Stimulated activated CD4-positive, alpha-beta T cell treated with anti-CD3 and anti-CD28 coated beads, Interleukin-2, amount 100 ng/mL, for 24 hours (primary cell): ENCODE measurements around the gene RHBDD3.
"Not testable (repeated sequence)": the region's sequence is repeated elsewhere in the genome, so short reads cannot be mapped to it uniquely, and the experiment has no call there.

Experiments
- DNase-seq, 2 donors: peaks; one replicate each; pipeline ENCODE4 v3.0.0-alpha.2; 2020

The RHBDD3 gene

DNA sequence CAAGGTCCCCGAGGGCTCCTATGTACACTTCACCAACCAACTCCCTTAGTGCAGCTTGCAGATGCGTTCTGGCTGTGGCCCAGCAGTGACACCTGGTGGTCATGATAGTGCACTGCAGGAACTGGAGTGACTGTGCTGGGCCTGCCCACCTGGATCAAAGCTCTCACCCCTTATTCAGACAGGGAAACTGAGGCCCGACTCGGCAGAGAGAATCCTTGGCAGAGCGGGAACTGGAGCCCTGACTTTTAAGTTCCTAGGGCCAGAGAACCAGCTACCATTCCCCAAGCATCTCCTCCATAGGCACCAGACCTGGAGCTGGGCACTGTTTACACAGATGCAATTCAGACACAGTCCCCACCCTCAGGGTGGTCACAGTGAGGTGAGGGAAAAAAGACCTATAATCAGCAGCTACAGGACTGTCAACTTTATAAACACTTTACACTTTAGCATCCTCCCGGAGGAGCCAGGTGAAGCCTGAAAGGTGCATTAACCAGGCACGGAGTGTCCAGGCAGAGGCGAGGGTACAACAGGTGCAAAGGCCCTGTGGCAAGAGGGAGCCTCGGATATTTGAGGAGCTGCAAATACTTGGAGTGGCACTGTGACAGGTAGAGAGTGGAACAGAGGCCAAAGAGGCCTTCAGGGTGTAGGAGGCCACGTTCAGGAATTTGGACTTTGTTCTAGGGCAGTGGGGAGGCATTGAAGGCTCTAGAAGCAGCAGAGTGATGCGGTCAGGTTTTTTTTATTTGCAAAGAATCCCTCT, 22.0 kb downstream of the RHBDD3 start:
- DNase-seq, result peak; percentile 73 to 74

DNA sequence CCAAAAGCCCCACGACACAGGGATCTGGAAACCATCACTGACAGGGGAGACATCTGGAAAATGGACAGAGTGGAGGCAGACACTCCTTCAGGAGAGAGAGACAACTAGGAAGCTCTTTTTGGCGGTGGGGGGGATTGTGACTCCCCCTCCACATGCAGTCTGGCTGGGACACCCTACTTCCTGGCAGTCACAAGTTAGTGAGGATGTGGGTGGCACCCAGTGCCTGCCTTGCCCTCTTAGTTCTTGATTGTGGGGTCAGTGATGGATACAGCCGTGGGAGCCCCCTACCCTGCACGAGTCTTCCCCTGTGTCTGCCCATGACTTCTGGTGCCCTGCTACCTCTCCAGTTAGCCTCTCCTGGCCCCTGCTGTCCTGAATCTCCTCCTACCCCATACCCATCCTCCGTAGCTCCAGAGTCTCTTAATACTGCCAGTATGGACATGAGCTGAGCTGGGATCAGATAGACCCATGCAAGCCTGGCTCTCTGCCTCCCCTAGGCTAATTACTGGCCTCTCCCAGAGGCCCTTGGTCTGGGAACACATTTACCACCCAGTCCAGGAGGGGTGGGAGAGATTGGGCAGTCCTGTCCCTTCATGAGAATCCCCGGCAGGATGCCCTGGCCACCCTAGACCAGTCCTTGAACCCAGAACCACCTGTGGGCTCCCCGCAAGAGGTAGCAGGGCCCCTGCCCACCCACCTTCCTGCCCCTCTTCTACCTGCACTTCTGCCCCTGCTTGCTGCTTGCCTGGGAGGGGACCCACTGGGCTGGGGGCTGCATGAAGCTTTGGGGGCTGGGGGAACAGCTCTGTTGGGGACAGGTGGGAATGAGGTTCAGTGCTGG, 22.8 kb downstream of the RHBDD3 start:
- DNase-seq, result no peak

DNA sequence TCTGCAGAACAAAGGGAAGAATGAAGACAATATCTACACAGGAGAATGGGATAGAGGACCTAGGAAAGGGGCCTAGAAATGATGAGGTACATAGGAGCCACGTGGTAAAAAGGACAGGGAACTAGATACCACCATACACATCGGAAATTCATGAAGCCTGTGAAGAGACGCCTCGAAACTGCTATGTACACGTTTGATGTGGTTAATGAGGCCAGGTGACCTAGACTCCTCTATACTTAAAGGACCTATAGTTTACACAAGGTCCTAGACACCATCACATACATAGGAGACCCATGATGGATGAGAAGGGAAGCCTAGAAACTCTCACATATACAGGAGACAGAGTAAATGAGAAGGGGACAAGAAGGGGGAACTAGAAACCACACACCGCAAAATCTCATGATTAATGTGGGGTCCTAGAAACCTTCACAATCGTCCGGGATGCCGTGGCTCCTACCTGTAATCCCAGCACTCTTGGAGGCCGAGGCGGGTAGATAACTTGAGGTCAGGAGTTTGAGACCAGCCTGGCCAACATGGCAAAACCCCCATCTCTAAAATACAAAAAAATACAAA, 23.8 kb downstream of the RHBDD3 start:
- DNase-seq, result no peak

DNA sequence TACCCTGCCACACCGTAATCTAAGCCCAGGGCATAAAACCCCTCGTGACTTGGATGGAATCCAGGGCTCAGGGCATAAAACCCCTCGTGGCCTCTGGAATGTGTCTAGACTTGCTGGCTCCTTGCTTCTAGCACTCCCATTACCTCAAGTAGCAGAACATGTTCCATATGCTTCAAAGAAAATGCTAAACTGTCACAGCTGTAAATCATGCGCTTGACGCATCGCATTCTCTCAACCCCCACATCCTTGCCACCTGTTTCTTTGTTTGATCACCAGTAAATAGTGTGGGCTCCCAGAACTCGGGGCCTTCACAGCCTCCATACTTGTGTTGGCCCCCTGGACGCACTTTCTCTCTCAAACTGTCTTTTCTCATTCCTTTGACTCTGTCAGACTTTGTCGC, 27.3 kb downstream of the RHBDD3 start:
- not testable (repeated sequence) for DNase-seq

DNA sequence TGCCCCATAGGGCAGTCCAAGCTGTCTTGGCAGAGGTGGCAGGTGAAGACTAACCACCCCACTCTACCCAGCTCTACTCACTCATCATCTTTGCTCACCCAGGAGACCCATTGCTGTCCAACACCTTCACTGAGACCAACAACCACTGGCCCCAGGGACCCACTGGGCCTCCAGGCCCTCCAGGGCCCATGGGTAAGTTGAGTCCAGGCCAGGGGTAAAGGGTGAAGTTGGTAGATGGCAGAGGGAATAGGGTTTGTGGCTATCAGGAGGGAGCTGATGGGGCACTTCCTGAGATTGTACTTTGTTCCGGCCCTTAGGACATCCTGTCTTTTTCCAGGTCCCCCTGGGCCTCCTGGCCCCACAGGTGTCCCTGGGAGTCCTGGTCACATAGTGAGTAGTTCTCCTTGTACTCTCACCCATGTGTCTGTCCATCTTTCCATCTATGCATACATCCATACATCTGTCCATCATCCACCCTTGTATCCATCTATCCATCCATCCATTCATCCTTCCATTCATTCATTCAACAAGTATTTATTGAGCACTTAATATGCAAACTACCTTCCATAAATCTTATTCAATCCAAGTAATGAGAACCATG, 34.4 kb downstream of the RHBDD3 start:
- no peak for DNase-seq

DNA sequence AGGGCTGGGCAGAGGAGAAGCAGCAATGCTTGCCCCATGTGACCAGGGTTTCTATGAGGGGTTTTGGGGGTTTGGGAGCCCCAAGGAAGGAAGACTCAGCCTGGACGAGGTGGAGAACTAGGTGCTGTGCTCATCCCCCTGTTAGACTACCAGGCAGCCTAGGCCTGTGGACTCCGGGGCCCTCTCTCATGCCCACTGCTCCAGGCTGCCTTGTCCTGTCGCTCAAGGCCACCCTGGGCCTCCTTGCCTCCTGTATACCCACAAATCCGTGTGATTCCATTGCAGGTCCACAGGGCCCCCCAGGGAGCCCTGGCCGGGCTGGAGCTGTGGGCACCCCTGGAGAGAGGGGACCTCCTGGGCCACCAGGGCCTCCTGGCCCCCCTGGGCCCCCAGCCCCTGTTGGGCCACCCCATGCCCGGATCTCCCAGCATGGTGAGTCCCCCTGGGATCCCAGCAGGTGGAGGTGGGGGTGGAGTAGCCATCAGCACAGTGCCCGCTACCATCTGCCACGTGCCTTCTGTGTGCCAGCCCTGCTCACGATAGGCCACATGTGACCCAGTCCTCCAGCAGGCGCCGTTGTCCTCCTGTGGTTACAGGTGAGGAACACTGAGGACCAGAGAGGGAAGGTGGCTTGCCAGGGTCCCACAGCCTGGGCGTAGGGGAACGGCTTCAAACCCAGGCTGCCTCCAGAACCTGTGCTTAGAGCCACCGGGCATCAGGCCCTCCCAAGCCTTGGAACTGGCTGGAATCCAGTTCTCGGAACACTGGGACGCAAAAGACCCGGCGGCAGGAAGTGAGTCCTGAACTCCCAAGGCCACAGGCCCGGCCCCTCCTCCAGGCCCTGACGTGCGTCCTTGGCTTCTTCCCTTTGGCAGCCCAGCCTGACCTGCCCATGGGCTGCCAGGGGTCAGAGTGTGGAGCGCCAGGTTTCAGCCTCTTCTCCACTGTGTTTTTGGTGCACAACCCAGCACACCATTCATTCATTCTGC, 35.5 kb downstream of the RHBDD3 start:
- DNase-seq, result no peak

DNA sequence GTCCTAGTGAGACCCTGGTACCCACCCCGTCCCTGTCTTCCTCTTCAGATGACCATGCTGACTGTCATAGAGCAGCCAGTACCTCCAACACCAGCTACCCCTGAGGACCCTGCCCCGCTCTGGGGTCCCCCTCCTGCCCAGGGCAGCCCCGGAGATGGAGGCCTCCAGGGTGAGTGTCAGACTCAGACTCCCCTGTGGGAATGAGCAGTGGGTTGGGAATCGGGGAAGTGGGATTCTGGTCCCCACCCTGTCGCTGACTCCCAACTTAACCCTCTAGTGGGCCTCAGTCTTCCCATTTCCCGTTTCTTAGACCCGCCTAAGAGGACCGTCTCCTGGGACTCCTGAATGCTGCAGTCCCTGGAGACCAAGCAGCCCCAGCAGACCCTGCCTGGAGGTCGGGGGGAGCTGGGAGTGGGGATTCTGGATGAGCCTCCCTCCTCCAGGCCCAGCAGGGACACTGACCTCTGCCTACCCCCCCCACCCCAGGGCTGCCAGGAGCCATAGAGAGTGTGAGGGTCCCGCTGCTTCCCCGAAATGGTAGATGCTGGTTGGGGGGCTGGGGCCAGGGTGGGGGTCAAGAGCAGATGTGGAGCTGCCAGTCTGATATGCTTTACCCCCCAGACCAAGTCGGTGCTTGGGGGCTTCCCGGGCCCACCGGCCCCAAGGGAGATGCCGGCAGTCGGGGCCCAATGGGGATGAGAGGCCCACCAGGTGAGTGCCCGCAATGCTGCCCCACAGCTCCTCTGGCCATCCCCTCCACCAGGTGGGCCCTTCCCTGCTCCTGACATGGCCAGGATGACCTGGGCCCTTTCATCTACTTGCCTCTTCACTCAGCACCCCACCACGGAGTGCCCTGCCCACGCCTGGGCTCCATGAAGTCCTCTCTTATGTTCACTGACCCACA, 36.6 kb downstream of the RHBDD3 start:
- DNase-seq, result no peak

DNA sequence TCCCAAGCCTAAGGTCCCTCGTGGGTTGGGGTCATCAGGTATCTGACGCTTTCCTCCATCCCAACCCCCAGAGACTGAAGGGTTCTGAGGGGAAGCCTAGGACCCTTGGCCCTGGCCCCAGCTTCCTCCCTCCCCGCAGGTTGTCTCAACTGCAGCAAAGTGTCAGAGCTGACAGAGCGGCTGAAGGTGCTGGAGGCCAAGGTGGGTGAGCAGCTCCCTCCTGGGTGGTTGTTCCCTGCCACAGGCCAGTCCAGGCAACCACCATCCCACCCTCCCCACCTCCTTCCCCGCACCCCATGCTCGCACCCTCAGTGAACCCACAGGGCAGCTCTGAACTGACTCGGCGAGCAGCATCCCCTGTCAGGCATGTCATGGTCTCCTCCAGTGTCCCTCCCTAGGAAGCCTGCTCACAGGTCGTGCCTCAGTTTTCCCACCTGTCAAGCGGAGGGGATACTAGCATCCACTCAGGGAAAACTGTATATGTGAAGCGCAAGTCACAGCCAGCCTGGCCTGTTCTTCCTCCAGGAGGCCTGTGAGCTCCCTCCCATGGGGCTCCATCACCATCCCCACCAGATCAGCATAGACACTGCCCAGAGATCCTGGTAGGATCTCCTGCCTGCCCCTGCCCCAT, 41.3 kb downstream of the RHBDD3 start:
- DNase-seq, result no peak

DNA sequence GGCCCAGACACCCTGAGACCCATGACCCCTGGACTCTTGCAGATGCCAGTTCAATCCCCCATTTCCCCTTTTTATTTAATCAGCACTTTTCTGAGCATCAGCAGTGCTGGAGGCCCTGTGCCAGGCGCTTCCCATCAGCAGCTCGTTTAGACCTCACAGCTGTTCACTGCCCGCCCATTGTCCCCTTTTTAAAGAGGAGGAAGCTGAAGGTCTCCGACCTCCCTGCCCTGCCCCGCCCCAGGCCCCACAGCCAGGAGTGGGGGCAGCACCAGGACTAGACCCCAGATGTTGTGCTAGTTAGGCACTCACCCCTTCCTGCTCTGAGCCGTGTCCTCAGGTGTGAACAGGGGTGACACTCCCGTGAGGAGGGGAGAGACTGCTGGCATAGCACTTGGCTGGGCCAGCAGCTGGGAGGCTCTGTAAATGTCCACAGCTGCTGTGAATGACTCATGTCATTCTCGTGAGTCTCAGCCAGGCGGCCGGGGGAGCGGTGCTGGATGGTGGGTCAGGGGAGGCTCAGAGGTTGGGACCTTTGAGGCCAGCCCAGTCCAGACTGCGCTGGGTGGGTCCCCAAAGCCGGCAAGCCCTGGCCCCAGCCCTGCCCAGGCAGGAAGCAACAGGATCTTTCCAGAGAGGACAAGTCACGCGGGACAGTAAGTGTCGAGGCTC, 42.2 kb downstream of the RHBDD3 start:
- no peak for DNase-seq

DNA sequence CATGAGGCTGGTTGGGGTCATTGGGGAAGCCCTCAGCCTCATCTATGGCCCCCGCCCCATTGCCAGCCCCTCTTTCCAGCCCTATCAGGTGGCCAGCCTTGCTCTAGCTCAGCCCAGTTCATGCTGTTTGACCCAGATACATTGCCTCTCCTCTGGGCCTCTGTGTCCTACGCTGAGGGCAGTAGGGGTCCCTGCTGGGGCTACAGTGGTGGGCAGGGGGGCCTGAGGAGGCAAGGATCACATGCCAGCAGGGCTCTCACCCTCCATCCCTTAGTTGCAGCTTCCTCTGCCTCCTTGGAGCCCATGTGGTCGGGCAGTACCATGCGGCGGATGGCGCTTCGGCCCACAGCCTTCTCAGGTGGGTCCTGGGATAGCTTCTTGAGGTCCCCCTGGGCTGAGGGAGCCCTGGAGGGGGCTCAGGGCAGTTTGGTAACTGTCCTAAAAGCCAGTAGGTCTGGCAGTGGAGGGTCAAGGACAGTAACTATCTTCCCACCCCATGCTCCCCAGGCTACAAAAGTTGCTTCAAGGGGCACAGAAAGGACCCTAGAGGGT, 42.8 kb downstream of the RHBDD3 start:
- DNase-seq, result no peak

DNA sequence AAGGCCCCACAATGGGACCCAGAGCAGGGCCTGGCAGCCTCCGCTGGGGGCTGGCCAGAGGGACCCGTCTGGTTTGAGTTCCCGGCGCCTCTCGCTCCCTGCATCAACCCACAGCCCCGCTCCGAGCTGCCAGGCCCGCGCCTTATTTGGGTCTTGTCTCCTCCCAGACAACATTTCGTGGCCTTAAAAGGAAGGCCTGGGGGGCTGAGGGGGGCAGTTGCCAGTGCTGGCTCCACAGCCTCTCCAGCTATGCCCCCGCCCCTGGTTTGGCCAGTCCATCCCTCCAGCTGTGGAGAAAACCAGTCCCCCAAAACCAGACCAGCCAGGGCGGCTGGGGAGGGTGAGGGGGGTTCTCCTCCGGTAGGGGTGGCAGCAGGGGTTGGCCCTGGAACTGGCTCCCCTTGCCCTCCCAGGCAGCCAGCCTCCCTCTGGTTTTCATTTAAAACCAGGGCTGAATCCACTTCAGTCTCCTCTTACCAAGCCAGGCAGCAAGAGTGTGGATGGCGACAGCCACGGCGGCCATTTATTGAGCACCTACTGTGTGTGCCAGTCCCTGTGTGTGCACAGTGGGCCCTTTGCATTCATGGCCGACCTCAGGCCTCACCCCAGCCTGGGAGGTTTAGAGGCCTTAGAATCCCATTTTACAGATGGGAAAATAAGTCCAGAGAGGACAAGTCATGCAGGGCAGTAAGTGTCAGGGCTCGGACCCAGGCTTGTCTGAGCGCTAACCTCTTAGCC, 43.5 kb downstream of the RHBDD3 start:
- no peak for DNase-seq

DNA sequence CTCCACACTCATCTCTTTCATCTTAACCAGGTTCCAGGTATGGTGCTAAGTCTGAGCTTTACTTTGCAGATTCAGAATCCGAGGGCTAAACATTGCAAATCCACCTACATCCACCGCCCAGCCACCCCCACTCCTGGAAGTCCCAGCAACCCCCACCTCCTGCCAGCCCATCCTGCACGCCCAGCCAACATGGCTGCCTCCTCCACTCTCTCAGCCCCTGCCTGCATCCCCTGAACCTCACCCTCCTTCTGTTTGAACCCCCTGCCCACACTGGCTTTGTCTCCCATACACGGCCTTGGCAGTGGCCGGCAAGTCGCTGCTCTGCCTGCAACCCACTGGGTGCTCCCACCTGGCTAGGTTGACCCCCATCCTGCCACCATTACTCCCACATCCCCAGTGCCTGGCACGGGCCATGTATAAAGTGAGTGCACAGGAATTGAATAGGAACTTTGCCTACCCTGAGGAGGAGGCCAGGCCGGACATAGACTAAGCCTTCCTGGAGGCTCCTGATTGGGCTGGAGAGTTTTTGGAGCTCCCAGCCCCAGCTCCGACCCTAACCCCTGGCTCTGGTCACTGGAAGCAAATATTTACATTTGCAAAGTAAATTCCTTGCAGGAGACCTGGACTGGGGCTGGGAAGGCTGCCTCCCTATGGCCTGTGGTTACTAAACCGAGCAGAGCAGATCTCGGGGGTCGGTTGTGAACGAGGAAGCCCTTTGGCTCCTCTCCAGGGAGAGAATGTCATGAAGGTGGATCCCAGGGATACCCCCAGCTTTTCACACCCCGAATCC, 47.7 kb downstream of the RHBDD3 start:
- no peak for DNase-seq

DNA sequence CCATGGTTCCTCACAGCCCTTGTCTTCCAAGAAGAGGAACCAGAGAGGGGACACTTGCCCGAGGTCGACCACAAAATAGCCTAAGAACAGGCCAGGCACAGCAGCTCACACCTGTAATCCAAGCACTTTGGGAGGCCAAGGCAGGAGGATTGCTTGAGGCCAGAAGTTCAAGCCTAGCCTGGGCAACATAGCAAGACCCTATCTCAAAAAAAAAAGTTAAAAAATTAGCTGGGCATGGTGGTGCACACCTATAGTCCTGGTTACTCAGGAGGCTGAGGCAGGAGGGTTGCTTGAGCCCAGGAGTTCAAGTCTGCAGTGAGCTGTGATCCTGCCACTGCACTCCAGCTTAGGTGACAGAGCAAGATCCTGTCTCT, 48.4 kb downstream of the RHBDD3 start:
- DNase-seq, result not testable (repeated sequence)

DNA sequence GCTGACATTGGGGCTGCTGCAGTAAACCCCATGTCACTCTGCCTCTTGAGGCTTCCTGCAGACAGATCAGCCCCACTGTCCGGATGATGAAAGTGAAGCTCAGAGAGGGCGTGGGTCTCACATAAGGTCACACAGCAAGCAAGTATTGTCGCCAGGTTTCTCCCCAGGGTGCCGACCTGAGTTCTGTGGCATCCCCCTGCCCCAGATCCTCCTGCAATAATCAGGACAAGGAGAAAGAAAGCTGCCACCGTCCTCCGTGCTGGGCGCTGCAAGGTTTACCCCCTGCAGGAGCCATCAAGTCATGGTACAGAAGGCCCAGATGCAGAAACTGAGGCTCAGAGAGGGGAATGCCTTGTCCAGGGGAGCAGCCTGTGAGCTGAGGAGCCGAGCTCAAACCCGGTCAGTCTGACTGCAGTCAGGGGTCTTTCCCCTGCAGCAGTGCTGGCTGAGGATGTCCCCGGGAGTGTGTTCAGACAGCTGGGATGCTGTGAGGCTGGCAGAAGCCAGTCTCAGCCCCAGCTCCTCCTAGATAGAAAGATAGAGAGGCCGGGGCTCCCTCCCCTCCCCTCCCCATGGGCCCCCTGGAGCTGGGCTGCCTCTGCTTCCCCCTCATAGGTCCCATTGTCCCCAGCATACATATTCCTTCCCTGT, 48.9 kb downstream of the RHBDD3 start:
- no peak for DNase-seq

DNA sequence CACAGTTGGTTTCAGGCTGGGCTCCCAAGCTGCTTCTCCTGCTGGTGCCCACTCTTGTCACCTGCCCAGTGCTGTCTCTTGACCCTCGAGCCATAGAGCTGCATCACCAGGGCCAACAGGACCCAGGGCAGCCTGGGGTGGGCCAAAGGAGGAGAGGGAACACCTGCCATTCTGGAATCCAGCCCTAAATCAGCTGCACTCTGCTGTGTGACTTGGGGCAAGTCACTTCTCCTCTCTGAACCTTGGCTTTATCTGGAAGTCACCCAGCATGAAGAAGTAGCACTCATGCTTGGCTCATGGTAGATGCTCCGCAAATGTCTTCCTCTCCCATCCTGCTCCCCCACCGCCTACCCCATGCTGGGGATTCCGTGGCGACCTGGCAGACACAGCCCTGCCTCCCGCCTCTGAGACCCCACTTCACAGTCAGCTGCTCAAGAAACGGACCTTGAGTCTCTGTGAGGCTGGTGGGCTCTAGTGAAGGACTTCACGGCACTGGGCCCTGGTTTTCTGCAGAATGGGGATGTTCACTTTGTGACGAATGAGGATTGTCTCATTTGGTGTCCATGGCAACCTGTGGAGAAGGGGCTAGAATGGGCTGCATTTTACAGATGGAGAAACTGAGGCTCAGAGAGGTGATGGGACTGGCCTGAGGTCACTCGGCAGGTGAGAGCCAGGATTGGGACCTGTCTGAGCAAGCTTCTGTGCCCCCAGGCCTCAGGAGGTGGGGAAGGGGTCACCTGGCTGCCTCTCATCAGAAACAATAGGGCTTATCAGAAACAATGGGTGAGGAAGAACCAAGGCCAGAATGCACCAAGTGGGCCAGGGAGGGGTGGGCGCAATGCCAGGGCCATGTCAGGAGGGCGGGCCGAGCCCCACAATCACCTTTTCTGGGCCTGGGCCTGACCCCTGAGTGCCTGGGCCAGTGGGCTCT, 49.7 kb downstream of the RHBDD3 start:
- DNase-seq, result no peak

DNA sequence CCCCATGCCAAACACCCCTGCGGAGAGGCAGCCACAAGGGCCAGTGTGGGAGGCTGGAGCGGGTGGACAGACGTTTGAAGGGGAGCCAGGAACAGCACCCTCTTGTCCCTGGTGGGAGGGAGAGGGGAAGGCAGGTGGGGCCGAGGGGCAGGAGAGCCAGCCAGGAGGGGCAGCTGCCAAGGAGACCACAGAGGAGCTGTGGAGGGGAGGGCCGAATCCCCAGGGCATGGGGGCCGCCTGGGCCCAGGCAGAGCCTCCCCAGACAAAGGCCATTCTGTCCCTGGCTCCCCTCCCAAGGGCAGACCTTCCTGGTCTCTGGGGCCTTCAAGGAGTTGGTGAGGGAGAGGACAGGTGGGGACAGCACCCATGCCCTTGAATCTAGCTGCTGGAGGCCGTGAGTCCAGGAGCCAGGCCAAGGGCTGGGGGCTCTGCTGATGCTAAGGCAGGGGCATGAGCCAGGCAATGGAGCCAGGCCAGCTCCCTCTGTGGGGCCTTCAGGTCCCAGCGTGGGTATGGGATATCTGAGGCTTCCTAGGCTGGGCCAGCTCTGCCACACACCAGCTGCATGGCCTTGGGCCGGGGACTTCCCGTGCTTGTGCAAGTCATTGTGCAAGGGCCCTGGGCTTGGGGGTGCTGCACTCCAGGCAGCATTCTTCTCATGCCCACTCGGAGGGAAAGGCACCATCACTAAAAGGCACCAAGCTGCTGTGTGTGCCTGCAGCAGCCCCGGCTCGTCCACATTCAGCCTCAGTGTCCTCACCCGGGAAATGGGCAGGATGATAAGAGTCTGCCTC, 50.7 kb downstream of the RHBDD3 start:
- DNase-seq, result no peak
